COLO668 (cell line): ENCODE data around the gene GNG12.

Experiments used
- DNase-seq: peaks from one replicate; lab custom pipeline; 2025; ENCODE audit not compliant: unreplicated experiment; lab: John Stamatoyannopoulos, UW

The GNG12 gene

DNA sequence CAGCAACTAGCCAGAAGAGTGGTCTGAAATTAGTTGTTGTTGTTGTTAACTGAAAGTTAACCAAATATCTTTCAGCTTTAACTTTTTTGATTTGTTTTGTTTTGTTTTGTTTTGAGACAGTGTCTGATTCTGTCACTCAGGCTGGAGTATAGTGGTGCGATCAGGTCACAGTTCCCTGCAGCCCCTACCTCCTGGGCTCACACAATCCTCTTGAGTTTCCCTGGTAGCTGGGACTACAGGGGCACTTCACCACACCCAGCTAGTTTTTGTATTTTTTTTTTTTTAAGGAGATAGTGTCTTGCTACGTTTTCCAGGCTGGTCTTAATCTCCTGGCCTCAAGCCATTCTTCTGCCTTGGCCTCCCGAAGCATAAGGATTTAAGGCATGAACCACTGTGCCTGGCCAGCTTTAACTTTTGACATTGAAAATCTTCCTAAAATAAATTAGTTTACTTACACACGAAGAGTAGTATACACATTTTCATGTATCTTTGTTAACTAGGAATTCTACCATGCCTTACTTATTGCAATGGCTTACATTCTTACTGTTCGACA, 45.0 kb downstream of the GNG12 start:
- no peak for DNase-seq

DNA sequence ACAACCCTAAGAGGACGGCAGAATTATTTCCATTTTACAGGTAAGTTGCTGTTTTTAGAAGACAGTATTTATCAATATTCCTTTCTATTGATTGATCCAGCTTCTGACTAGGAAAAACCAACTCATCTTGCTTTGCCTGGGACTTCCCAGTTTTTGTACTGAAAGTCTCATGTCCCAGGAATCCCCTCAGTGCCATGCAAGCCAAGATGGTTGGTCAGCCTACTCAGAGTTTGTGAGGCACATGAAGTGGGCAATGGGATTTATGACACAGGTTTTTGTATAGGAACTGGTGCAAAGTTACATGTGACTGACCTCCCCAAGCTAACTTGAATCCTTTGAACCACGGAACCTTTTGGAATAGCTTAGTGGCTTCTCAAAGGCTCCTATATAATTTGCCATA, 45.5 kb downstream of the GNG12 start:
- DNase-seq, result no peak

DNA sequence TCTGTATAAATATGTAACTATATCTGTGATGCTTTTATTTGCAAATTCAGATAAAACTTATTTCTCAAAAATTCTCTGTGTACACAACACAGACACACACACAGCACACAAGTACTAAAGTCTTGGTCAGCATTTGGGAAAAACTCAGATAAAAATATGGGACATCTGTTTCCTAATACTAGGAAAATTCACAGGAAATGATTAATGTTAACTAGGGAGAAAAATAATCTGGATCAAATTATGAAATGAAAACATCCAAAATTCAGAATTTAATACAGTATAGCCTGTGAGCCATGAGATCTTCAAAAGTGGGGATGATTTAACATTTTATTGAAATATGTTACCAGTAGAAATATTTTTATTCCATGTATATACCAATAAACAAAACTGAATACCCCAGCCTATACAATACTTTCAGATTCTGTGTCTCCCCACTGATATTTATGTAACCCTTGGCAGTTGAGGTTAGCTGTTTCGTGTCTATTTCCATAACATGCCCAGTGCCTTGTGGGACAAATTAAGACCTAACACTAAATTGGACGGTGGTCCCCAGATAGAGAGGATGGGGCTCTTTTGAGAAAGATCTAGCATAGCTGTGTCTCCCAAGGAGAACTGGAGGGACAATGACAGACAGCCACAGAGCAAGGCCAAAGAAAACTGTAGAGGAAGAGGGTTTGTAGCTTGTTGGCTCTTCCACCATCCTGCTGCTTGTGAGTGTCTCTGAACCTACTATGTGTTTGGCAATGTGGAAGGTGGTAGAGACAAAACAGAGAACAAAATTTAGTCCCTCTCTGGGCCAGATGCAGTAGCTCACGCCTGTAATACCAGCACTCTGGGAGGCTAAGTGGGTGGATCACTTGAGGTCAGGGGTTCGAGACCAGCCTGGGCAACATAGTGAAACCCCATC, 47.2 kb downstream of the GNG12 start:
- DNase-seq, result no peak

DNA sequence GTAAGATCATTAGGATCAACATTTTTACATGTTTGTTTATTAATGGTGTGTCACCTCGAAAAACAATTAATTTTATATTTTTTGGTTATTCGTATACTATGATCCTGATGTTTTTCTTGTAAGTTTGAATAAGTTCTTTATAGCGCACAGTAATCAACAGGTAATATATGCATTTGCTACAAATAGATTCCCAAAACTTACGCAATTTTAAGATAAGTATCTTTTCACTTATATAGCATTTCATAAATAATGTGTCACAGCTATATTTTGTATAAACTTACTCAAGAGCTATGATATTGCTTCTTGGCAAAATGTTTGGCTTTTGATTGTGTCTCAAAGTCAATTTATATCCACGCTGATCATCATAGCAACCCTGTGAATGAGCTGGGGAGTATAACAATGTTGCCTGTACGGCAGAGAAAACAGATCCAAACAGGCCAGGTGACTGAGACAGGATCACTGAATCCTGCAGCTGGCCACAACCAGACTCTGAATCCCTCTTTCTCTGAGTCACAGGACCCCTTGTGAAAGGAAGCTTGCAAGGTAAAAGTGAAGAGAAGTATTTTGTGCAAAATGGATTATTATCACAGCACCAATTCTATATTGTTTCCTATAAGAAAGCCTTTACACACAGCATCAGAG, 48.6 kb downstream of the GNG12 start:
- DNase-seq, result no peak

DNA sequence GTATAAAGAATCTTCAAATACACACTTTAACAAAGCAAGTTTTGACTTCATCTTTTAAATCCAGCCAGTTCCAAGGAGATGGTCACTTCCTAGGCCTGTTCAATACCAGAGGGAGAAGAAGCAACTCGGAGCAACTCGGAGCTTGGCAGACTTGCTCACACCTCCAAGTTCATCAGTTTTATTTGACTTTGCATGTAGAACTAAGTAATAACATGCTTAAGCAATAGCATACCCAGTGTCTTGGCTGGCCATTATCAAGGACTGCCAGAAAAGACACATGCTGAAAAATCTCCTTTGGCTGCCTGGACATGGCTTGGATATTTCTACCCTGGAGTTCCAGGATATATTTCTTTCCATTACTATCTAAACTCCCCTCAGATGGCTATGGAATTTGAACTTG, 52.6 kb downstream of the GNG12 start:
- DNase-seq, result no peak

DNA sequence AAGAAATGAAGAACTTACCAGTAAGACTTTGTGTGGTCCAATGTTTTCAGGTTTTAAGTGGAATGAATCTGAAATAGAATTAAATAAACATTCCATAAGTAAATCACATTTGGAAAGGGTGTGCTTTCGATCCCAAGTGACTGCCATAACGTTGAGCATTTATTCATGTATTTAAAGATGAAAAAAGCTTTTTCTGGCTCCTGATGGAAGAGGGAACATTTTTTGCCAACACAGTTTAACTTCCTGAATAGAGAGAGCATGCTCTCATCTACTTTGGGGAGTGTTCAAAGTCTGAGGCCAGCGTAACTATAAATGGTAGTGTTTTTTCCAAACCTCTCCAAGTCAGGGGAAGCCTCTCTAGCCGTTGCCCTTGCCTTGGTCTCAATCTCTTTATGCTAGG, 55.8 kb downstream of the GNG12 start:
- DNase-seq, result no peak

DNA sequence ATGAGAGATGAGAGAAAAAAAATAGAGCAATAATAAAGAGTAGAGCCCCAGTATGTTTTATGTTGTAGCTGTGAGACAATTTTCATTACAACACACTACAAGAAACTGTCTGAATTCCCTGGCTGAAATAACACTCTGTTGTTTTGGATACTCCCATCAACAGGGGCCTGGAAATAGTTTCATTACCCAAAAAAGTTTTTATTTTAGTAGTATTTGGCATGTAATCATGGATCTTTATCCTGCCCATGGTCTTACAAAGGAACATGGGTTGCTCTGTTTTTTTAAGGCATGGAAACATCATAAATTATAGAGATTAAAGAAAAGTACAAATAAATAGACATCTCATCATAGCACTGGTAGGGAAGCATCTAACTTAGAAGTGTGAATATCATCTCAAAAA, 56.3 kb downstream of the GNG12 start:
- no peak for DNase-seq

DNA sequence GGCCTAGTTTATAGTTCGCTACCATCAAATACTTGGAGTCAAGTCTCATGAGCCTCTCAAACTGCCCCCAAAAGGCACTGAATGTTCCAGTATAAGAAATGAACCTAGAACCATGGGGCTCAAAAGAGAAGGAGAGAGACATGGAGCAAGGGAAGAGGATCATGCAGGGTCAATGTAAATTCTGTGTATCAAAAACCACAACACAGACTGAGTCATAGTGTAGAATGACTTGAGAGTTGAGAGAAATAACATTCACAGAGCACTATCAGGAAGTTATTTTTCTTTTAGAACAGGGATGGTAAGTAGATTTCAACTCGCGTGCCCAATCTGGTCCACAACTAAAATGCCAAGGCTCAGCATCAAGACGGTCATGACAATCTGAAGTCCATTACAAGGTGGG, 59.8 kb downstream of the GNG12 start:
- no peak for DNase-seq

DNA sequence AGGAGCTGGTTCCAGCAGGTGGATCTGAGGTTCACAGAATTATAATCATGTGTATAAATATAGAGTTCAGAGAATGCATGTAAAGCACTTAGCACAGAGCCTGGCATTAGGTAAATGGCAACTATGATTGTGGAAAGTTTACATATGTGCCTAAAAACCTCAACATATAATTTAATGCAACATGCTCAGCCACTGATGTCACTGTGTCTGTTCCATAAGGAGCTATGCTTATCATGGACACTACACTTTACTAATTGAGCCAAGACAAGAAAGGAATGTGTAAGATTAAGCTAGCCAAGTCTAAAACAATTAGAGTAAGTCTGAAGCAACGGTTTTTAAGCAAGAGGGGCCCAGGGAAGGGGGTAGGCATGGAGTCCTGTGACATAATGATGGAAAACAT, 61.5 kb downstream of the GNG12 start:
- DNase-seq, result no peak

DNA sequence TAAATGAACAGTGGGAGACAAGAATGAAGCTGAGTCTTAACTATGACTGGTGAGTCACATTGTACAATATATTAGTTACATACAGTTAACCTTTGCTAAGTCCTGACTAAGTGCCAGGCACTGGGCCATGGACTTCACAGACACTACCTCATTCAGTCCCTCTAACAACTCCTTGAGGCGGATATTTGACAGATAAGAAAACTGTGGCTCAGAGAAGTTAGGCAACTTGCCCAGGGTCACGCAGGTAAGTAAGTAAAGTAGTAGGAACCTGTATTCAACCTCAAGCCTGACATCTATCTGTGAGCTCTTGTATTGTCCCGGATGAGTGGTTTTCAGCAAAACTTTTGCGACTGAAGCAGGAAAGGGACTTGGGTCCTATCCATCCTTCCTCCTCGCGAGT, 62.1 kb downstream of the GNG12 start:
- no peak for DNase-seq

DNA sequence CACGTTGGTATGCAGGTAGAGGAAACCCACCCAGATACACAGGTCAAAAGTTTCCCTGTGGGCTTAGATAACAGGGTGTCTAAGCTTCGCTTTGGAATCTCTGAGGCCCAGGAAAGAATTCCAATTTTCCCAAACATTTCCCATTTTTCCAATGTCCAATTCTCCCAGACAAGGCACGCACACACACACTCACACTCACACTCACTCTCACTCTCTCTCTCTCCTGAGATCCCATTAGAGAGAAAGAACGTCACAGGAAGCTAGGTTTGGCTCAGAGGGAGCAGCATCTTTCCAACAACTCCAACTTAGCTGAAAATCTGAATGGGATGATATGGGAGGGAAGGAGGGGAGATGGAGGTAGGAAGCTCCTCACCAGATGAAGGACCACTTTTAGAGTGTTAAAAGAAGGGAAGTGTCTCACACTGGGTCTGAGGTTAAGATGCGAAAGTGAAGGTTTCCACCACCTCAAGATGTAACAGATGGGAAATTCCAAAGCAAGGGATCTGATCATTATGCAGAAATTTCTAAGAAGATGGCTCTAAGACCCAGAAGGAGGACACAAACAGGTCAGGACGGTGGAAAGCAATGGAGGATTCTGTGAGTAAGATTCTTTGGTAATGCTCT, 63.5 kb downstream of the GNG12 start:
- DNase-seq, result no peak

DNA sequence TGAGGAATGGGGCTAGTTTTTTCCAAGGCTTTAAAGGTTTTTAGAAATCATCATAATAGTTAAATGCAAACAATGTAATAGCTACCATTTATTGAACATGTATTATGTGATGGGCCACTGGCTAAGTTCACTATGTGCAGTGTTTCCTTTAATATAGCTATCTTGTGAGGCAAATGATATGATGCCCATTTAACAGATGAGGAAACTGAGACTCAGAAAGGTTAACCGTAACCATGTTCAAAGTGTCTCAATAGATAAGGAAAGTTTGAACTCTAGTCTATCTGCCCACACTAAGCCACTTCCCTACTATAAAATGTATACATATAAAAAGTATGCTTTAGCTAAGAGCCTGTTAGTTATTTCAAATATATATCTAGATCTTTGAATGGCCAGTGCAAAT, 64.8 kb downstream of the GNG12 start:
- no peak for DNase-seq

DNA sequence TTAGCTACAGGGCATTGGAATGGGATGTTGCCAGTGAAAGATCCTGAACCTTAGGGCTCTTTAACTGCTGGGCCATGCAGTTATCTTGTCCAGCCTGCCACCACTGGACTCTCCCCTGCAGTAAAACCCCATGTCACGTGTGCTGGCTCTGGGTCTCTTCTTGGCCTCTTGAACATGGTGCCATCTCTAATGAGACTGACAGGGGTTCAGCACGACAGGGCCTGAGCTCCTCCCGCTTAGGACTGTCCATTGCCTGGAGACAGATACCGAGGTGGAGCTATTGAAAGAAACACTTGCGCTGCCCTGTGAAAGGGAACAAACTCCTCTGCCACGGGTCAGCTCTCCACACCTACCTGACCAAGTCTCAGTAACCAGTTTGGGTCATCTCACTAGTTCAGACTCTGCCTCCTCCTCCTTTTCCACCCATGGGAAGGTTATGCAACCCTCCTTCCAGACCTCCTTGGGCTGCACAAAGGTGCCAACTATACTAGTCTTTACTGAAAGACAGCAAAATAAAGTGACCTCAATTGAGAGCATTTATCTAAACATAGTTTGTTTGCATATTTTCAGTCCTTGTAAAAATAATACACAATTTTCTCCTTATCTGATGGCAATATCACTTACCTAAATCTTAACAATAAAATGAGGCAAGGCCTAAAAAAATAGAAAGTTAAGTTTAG, 66.0 kb downstream of the GNG12 start:
- no peak for DNase-seq

DNA sequence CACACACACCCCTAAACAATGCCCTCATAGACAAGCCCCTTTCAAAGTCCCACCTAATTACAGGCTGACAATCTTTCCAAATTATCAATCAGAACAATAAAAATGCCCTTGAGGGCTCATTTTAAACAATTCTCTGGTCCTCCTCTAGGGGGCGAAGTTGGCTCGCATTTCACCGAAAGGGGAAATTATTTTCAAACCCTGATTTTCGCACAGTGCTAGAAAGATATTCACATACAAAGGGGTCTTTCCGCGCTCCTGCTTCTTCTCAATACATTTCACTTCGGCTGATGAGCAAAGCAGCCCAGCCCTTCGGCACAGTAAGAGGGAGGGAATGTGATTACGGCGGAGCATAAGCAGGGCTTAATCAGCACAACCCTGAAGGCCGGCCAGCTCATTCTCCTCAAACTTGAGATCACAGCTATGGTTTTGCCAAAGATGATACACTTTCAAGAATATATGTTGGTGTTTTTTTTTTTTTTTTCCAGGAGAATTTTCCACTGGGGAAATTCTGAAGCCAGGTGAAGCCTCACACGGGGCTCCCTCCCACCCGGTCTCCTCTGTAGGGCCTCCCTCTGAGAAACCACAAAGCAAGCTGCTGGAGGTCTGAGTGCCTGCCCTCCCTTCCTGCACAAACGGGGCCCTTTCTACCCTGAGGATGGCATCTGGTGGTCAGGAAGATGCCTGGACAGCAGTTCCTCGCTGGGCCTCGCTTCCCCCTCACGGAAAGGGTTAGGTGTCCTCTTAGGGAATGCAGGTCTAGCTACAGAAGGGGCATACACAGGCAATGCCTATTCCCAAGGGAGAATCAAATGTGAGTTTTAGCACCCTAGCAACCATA, 66.9 kb downstream of the GNG12 start:
- DNase-seq, result peak; percentile 51

DNA sequence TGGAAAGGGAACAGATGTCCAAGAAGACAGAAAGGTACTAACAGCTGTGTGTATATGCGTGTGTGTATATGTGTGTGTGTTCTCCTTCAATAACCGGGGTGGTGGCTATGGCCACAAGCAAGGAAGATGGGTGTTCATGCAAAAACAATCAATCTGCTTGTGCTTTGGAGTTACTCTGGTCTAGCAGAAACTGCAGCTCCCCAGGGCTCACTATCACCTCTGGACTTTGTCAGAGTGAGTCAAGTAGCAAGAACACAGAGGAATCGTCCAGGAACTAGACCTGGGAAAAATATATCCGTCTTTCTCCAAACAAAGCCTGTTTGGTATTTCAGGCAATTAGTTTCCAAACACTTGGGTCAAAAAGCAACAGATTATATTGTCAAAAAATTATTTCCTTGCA, 68.6 kb downstream of the GNG12 start:
- no peak for DNase-seq

DNA sequence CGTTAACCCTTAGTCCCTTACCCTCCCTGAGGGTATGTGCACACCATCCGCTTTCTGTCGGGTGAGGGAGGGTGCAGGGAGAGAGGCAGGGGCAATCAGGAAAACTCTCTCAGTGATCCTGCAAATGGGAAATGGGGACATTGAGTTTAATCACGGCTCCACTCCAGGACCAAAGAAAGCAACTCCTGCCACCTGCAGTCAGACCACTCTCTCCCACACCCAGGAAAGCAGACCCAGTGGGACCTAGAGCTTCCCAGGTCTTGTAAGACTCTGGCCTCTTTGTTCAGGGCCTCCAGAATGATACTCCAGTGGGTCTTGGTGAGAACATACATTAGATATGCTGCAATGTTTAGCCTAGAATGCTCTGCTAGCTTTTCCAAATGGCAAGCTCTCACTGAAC, 71.5 kb downstream of the GNG12 start:
- no peak for DNase-seq

DNA sequence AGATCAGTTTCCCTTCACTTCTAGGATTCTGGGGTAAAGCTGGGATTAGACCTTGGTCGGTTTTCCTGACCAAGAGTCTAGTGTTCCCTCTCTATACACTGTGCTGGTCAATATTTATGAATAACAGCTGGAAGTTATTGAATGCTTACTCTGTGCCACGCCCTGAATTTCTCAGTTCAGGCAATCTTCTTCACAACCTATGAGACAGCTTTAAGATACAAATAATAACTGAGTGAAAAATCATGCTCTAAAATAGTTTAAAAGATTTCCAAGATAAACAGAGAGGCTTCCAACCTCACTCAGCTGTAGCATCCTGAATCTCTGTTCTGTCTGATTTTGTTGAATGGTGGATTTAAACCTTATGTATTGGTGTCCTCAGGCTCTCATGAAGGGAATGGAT, 72.2 kb downstream of the GNG12 start:
- DNase-seq, result no peak

DNA sequence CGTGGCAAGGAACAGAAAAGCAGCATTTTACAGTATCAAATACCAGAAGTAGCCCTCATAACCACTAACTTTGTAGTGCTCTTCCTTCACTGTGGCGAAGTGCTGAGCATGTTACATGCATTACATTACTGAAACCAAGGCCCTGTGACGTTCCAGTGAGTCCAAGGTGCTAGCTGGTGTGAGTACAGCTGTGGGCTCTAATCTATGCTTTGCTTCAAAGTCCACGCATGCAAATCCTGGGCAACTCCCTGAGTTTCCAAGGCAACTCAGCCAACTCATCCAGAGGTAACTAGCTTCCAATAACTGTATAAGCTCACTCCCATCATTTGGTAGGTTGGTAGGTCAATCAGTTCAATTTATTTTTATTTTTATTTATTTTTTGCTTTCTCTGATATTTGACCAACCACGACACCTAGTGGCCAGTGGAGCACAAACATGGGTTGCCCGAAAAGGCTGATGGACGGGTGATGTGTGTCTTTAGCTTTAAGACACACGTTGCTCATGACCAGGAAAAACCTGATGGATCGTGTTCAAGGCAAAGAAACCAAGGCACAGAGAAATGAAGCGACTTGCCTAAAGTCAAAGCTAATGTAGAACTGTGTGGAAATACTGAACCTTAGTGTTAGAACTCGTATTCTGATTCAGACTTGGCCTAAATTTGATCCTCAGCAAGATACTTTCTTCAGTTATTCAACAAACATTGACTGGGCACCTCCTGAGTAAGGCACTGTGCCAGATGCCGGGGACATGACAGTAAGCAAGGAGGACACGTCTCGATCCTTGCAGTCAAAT, 73.0 kb downstream of the GNG12 start:
- peak; percentile 82 for DNase-seq

DNA sequence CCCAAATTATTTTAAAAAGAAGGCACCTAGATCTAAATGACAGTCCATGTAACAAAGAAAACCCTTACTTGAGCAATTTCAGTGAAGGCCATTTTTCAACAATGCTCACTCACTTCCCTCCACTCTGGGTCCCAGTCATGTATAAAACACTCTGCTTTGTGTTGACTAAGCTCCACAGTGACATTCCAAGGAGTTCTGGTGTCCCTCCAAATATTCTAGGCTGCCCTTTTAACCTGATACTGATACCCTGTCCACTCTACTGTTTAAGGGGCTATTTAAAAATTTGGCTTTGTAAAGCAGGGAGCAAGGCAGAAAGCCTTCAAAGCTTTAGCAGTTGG, 73.6 kb downstream of the GNG12 start:
- DNase-seq, result no peak

DNA sequence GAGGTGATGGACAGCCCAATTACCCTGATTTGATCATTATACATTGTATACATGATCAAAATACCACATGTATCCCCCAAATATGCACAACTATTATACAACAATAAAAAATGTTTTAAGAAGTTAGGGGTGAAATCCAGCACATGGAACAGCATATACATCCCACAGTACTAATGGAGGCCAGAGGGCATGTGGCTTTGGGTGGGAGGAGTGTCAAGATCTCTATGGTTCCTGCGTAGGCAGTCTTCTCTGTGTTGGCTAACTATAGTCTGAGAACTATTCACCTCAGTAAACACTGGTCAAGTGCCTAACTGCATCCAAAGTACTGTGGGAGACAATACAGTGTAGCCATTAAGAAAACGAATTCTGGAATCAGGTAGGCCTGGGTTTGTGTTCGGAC, 74.2 kb downstream of the GNG12 start:
- no peak for DNase-seq
